Activated CD4-positive, alpha-beta memory T cell treated with anti-CD3 and anti-CD28 coated beads, Interleukin-2, amount 10 ng/mL, durations not matched to agents 7 days and 5 days (primary cell): ENCODE results near the gene WFDC10B. TPM values are rescaled to one million over a fixed set of nuclear protein-coding genes. Genes with fewer than 3 reads are reported as not detected.
"Not testable (repeated sequence)": the region's sequence is repeated elsewhere in the genome, so short reads cannot be mapped to it uniquely, and the experiment has no call there.

ENCODE experiments used
- CTCF ChIA-PET: fragments of 350-600 bp; sonication (Branson Sonifier 250); formaldehyde crosslinking; loops from one replicate; lab custom pipeline; 2021; ENCODE audit warnings: antibody characterized with exemption, inconsistent platforms; lab: Charles Lee
- POLR2A ChIA-PET: fragments of 350-600 bp; sonication (Branson Sonifier 250); formaldehyde crosslinking; loops from one replicate; lab custom pipeline; 2021; ENCODE audit warnings: antibody characterized with exemption; lab: Charles Lee
- DNase-seq: peaks from one replicate; pipeline ENCODE4 v3.0.0-alpha.2; 2020
- H3K27ac Mint-ChIP-seq: one replicate; pipeline ENCODE4 v1.8.0; 2021; ENCODE audit warnings: mild to moderate bottlenecking, mixed read lengths
- H3K27me3 Mint-ChIP-seq: one replicate; pipeline ENCODE4 v1.8.0; 2021; ENCODE audit warnings: mixed read lengths
- H3K36me3 Mint-ChIP-seq: one replicate; pipeline ENCODE4 v1.8.0; 2021; ENCODE audit warnings: low read depth, mixed read lengths
- H3K4me1 Mint-ChIP-seq: one replicate; pipeline ENCODE4 v1.8.0; 2021; ENCODE audit warnings: mixed read lengths
- H3K4me3 Mint-ChIP-seq: one replicate; pipeline ENCODE4 v1.8.0; 2021; ENCODE audit warnings: mild to moderate bottlenecking, mixed read lengths
- H3K9me3 Mint-ChIP-seq: one replicate; pipeline ENCODE4 v1.8.0; 2021; ENCODE audit warnings: mixed read lengths
- total RNA-seq, 2 experiments: library from RNA; stranded (reverse); gene quantifications; one replicate each; pipeline ENCODE4 v1.2.3, GENCODE V29; 2021

The WFDC10B gene
- total RNA-seq, 2 experiments from 2014 or later, result not detected

DNA sequence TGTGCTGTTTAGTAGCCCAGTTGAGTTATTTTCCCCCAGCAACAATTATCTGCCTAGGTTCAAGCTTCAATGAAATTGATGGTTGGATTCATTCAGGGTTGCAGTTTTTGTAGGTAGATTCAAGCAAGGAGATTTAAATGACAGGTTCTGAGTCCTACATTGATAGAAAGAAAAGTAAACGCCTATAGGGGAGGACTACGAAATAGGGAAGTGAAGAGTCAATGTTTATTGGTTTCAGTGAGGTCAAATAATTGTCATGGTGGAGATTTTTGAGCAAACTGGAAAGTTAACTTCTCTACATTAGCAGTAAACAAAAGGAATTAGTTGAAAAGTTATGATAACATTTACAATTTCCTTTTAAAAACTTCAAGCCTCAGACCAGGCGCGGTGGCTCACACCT, 3.7 kb downstream of the WFDC10B start:
- no peak overlapping the region for H3K4me3 Mint-ChIP-seq
- no peaks in the 10 kb centered on the region for H3K9me3 Mint-ChIP-seq
- CTCF ChIA-PET, result no interaction called here
- peaks cover 22% of the 10 kb centered on the region for H3K27me3 Mint-ChIP-seq
- no peak for DNase-seq
- no peaks in the 10 kb centered on the region for H3K4me1 Mint-ChIP-seq
- no peak overlapping the region for H3K27ac Mint-ChIP-seq
- POLR2A ChIA-PET, result no interaction called here
- no peaks in the 10 kb centered on the region for H3K36me3 Mint-ChIP-seq

DNA sequence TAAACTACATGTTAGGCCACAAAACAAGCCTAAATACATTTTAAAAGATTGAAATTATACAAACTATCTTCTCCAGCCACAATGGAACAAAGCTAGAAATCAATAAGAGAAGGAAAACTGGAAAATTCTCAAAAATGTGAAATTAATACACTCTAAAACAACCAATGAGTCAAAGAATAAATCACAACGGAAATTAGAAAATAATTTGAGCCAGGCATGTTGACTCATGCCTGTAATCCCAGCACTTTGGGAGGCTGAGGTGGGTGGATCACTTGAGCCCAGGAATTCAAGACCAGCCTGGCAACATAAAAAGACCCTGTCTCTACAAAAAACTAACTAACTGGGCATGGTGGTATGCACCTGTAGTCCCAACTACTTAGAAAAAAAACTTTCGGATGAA, 9.3 kb downstream of the WFDC10B start:
- POLR2A ChIA-PET, result no interaction called here
- no peaks in the 10 kb centered on the region for H3K36me3 Mint-ChIP-seq
- no peaks in the 10 kb centered on the region for H3K9me3 Mint-ChIP-seq
- H3K27ac Mint-ChIP-seq, result no peak overlapping the region
- peaks cover 15% of the 10 kb centered on the region for H3K27me3 Mint-ChIP-seq
- CTCF ChIA-PET, result no interaction called here
- no peaks in the 10 kb centered on the region for H3K4me1 Mint-ChIP-seq
- H3K4me3 Mint-ChIP-seq, result no peak overlapping the region
- no peak for DNase-seq

DNA sequence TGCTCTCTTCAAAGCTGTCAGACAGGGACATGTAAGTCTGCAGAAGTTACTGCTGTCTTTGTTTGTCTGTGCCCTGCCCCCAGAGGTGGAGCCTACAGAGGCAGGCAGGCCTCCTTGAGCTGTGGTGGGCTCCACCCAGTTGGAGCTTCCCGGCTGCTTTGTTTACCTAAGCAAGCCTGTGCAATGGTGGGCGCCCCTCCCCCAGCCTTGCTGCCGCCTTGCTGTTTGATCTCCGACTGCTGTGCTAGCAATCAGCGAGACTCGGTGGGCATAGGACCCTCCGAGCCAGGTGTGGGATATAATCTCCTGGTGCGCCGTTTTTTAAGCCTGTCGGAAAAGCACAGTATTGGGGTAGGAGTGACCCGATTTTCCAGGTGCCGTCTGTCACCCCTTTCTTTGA, 11.5 kb downstream of the WFDC10B start:
- H3K27ac Mint-ChIP-seq, H3K4me1 Mint-ChIP-seq, H3K36me3 Mint-ChIP-seq, H3K9me3 Mint-ChIP-seq, H3K4me3 Mint-ChIP-seq, CTCF ChIA-PET, DNase-seq, POLR2A ChIA-PET: not testable (repeated sequence)
- H3K27me3 Mint-ChIP-seq, result peaks cover 15% of the 10 kb centered on the region

DNA sequence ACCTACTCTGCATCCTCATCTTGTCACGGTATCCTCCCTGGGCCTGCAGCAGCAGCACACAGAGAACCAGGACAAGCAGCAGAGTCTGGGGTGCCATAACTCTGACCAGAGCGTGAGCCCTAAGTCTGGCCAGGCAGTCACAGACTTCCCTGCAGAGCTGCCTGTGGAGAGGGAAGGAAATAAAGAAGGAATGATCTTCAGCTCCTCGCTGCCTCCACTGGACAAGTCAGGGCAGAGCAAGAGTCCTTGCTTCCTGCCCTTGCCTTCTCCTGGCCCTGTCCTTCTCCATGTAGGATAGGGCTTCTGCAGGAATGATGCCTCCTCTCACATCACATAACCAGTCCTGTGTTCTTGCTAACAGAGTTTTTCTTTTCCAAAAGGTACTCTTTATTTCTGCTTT, 18.9 kb downstream of the WFDC10B start:
- no peak for DNase-seq
- ChIA-PET POLR2A (no interaction called here), CTCF (no interaction called here)
- no peak overlapping the region for H3K4me3 Mint-ChIP-seq
- no peaks in the 10 kb centered on the region for H3K36me3 Mint-ChIP-seq
- no peaks in the 10 kb centered on the region for H3K4me1 Mint-ChIP-seq
- peaks cover 1% of the 10 kb centered on the region for H3K9me3 Mint-ChIP-seq
- H3K27me3 Mint-ChIP-seq, result peaks cover 2% of the 10 kb centered on the region
- no peak overlapping the region for H3K27ac Mint-ChIP-seq

DNA sequence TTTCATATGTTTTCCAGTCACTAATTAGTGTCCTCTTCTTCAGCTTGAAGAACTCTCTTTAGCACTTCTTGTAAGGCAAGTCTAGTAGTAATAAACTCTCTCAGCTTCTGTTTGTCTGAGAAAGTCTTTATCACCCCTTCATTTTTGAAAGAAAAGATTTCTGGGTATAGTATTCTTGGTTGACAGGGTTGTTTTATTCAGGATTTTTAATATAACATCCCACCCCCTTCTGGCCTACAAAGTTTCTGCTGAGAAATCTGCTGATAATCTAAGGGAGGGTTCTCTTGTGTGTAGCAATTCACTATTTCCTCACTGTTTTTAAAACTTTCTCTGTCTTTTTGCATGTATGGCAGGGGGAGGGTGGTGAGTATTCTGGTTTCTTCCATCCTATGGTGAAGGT, 25.2 kb downstream of the WFDC10B start:
- ChIA-PET CTCF (no interaction called here), POLR2A (no interaction called here)
- DNase-seq, result no peak
- H3K36me3 Mint-ChIP-seq, result no peaks in the 10 kb centered on the region
- no peak overlapping the region for H3K4me3 Mint-ChIP-seq
- H3K9me3 Mint-ChIP-seq, result peaks cover 11% of the 10 kb centered on the region
- no peak overlapping the region for H3K27ac Mint-ChIP-seq
- peaks cover 11% of the 10 kb centered on the region for H3K27me3 Mint-ChIP-seq
- no peaks in the 10 kb centered on the region for H3K4me1 Mint-ChIP-seq

DNA sequence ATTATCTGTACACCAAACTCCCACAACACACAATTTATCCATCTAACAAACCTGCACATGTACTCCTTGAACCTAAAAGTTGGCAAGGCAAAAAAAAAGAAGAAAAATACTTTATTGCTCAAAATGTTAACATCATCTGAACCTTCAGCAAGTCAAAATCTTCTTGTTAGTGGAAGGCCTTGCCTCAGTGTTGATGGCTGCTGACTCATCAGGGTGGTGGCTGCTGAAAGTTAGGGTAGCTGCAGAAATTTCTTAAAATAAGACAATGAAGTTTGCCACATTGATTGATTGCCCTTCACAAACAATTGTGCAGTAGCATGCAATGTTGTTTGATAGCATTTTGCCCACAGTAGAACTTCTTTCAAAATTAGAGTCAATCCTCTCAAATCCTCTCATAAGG, 32.1 kb downstream of the WFDC10B start:
- CTCF ChIA-PET, result no interaction called here

DNA sequence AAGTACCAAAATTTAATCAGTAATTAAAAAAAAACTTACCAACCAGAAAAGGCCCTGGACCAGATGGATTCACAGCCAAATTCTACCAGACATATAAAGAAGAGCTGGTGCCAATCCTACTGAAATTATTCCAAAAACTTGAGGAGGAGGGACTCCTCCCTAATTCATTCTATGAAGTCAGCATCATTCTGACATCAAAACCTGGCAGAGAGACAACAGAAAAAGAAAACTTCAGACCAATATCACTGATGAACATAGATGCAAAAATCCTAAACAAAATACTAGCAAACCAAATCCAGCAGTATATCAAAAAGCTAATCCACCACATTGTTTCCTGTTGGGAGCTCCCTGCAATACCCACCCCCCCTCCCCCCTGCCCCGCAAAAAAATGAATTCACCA, 34.7 kb downstream of the WFDC10B start, which contains the start of gene WFDC11:
TSS of gene WFDC11 (minus strand) at position 101 of the 400 bp plus-strand sequence. CDS start 19,639 bp downstream, outside the sequence.
- Mint-ChIP-seq H3K4me3 (no peak within 1 kb of the TSS), H3K36me3 (no peaks in the 10 kb centered on the region), H3K27me3 (peaks cover 27% of the 10 kb centered on the region), H3K9me3 (no peaks in the 10 kb centered on the region), H3K4me1 (no peaks in the 10 kb centered on the region), H3K27ac (no peak within 1 kb of the TSS)
- ChIA-PET CTCF (no interaction called here), POLR2A (no interaction called here)
- no peak for DNase-seq

More for the DNA sequence above, 32.1 kb downstream of the WFDC10B start:
- Mint-ChIP-seq H3K36me3 (no peaks in the 10 kb centered on the region), H3K27me3 (peaks cover 34% of the 10 kb centered on the region), H3K4me1 (no peaks in the 10 kb centered on the region), H3K4me3 (no peak overlapping the region), H3K9me3 (no peaks in the 10 kb centered on the region), H3K27ac (no peak overlapping the region)
- no peak for DNase-seq
- POLR2A ChIA-PET, result no interaction called here

DNA sequence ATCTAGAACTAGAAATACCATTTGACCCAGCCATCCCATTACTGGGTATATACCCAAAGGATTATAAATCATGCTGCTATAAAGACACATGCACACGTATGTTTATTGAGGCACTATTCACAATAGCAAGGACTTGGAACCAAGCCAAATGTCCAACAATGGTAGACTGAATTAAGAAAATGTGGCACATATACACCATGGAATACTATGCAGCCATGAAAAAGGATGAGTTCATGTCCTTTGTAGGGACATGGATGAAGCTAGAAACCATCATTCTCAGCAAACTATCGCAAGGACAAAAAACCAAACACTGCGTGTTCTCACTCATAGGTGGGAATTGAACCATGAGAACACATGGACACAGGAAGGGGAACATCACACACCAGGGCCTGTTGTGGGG, 47.8 kb downstream of the WFDC10B start:
- peaks cover 21% of the 10 kb centered on the region for H3K27me3 Mint-ChIP-seq
- CTCF ChIA-PET, POLR2A ChIA-PET, H3K9me3 Mint-ChIP-seq, DNase-seq, H3K36me3 Mint-ChIP-seq, H3K27ac Mint-ChIP-seq, H3K4me1 Mint-ChIP-seq, H3K4me3 Mint-ChIP-seq: not testable (repeated sequence)

DNA sequence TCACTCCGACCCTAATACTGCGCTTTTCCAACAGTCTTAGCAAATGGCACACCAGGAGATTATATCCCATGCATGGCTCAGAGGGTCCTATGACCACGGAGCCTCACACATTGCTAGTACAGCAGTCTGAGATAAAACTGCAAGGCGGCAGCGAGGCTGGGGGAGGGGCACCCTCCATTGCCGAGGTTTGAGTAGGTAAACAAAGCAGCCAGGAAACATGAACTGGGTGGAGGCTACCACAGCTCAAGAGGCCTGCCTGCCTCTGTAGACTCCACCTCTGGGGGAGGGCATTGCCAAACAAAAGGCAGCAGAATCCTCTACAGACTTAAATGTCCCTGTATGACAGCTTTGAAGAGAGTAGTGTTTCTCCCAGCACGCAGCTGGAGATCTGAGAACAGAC, 53.1 kb downstream of the WFDC10B start:
- POLR2A ChIA-PET, CTCF ChIA-PET, H3K4me1 Mint-ChIP-seq, H3K27ac Mint-ChIP-seq, H3K9me3 Mint-ChIP-seq, H3K36me3 Mint-ChIP-seq, DNase-seq, H3K4me3 Mint-ChIP-seq: not testable (repeated sequence)
- peaks cover 18% of the 10 kb centered on the region for H3K27me3 Mint-ChIP-seq

DNA sequence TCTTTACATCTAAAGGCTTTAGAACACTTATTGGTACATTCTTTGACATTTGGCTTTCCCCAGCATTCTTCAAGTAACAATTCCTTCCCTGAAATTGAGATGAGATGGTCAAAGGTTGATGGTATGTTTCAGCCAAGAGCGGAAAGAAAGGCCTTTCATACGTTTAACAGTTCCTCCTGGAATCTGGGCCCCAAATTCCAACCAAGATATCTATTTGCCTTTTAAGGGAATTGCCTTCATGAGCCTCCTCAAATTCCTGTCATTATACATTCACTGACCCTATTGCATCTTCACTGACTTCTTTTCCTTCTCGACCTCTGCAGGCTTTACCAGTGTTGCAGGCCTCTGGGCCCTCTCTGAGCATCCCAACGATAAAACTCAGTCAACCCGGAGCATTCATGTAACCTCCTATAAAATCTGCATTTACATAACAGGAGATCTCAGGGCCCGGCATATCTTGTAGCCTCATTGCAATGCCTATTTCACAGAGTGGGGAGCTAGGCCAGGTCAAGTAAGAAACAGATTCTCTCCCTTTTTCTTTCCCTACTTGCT, 55.4 kb downstream of the WFDC10B start:
- POLR2A ChIA-PET, result no interaction called here
- no peaks in the 10 kb centered on the region for H3K36me3 Mint-ChIP-seq
- no peaks in the 10 kb centered on the region for H3K4me1 Mint-ChIP-seq
- peaks cover 13% of the 10 kb centered on the region for H3K27me3 Mint-ChIP-seq
- CTCF ChIA-PET, result no interaction called here
- H3K9me3 Mint-ChIP-seq, result no peaks in the 10 kb centered on the region
- no peak overlapping the region for H3K4me3 Mint-ChIP-seq
- DNase-seq, result no peak
- no peak overlapping the region for H3K27ac Mint-ChIP-seq

DNA sequence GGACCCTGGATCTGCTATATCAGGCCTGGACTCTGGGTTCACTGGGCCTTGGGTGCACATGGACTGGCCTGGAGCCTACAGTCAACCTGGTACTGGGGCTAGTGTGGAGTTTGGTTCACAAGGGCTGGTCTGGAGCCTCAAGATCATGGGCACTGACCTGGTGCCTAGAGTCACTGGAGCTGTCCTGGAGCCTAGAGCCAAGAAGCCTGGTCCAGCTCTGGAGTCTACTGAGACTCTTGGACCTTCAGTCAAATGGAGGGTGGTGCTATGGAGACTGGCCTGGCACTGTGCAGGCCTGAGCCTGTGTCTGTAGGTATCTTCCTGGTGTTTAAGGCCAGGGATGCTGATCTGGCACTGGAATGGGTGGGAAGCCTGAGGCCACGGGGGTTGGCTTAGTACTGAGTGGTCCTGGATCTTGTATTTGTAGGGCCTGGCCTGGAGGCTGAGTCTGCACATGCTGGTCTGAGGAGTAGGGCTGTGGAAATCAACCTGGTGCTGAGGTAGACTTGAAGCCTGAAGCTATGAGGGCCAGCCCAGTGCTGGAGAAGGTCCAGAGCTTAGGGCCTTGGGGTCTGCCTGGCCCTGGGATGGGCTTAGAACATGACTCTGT, 57.3 kb downstream of the WFDC10B start:
- POLR2A ChIA-PET, result no interaction called here
- no peak for DNase-seq
- CTCF ChIA-PET, result no interaction called here
- no peaks in the 10 kb centered on the region for H3K36me3 Mint-ChIP-seq
- no peak overlapping the region for H3K27ac Mint-ChIP-seq
- H3K4me3 Mint-ChIP-seq, result no peak overlapping the region
- H3K9me3 Mint-ChIP-seq, result no peaks in the 10 kb centered on the region
- H3K27me3 Mint-ChIP-seq, result peaks cover 8% of the 10 kb centered on the region
- no peaks in the 10 kb centered on the region for H3K4me1 Mint-ChIP-seq

DNA sequence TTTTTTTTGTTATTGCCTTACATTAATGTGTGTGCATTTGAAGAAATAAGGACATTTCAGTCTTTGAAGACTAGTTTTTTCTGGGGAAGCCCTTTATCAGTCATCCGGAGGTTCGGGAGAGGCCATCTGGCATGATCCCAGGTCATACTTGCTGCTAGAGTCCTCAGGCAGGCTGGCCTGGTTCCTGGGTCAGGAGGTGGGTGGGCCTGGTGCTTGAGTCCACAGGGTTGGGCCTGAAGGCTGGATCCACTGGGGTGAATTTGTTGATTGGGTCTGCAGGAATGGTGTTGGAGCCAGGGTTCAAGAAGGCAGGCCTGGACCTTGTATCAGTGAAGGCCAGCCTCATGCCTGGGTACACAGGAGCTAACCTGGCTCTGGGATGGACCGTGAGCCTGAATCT, 57.9 kb downstream of the WFDC10B start:
- Mint-ChIP-seq H3K27ac (no peak overlapping the region), H3K4me1 (no peaks in the 10 kb centered on the region), H3K27me3 (peaks cover 8% of the 10 kb centered on the region), H3K9me3 (no peaks in the 10 kb centered on the region), H3K4me3 (no peak overlapping the region), H3K36me3 (no peaks in the 10 kb centered on the region)
- ChIA-PET POLR2A (no interaction called here), CTCF (no interaction called here)
- no peak for DNase-seq

DNA sequence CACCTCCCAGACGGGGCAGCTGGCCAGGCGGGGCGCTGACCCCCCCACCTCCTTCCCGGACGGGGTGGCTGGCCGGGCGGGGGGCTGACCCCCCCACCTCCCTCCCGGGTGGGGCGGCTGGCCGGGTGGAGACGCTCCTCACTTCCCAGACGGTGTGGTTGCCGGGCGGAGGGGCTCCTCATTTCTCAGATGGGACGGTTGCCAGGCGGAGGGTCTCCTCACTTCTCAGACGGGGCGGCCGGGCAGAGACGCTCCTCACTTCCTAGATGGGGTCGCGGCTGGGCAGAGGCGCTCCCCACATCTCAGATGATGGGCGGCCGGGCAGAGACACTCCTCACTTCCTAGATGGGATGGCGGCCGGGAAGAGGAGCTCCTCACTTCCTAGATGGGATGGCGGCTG, 59.0 kb downstream of the WFDC10B start:
- H3K27me3 Mint-ChIP-seq, H3K4me1 Mint-ChIP-seq, DNase-seq, POLR2A ChIA-PET, H3K36me3 Mint-ChIP-seq, H3K4me3 Mint-ChIP-seq, H3K27ac Mint-ChIP-seq, H3K9me3 Mint-ChIP-seq, CTCF ChIA-PET: not testable (repeated sequence)

DNA sequence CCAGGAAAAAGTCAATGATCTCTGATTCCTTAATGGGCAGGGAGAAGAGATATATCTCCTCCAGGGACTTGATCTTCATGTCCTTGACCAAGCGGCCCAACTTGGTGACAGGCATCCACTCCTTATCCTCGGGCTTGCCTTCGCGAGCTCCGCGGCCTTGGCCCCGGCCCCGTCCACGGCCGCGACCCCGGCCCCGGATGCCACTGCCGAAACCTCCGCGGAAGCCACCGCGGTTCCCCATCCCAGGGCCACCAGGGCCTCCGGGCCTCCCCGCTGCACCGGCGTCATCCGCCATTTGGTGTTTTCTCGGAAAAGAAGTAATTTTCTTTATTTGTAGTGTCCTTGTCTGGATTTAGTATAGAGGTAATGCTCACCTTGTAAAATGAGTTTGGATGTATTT, 63.7 kb downstream of the WFDC10B start:
- H3K4me3 Mint-ChIP-seq, CTCF ChIA-PET, POLR2A ChIA-PET, DNase-seq, H3K36me3 Mint-ChIP-seq, H3K4me1 Mint-ChIP-seq, H3K9me3 Mint-ChIP-seq, H3K27ac Mint-ChIP-seq: not testable (repeated sequence)
- H3K27me3 Mint-ChIP-seq, result peaks cover 15% of the 10 kb centered on the region
